Measurements from ENCODE around the gene TMEM121.

Gene TMEM121

DNA sequence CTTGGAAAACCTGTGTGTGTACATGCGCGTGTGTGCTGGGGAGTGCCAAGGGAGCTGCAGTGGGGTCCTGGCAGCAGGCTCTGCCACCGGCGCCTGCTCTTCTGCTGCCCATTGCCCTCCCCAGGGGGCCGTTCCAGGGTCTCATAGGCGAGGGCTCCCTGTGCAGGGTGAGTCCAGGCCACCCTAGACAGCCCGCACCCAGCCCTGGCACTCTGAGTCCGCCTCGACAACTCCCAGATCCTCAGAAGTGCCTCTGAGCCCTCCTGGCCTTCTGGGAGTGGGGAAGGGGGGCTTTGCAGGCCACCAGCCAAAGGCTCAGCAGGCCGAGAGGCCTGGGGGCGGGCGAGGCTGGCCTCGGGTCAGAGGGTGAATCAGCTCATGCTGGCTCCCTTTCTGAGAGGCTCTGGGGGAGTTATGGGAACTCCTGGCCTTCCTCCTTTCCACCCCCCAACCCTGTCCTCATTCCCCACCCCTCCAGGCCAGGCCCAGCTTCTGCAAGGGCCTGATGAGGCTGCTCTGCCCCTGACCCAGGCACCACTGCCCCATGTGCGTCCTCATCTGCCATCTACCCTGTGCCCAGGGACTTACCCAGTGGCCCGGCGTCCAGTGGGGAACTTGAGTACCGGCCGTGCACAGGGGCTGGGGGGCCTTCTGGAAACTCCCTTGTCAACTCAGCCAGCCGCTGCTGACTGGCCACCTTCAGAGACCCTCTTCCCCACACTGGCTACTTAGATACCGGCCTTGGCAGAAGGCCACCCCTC is 37.4 kb upstream of the TMEM121 start:
- peak overlapping the region; percentile 14 to 61 for H3K4me3 ChIP-seq (ENCODE audit: low read depth in 1 of 2, low read length in 2 of 2)
- no peaks in the 10 kb centered on the region for H3K36me3 ChIP-seq (ENCODE audit: insufficient read depth, low read length)
- no peak overlapping the region for H3K9ac ChIP-seq (ENCODE audit: low read length)
- no peaks in the 10 kb centered on the region for H3K9me3 ChIP-seq (ENCODE audit: low read length)
- H3K27me3 ChIP-seq (ENCODE audit: control insufficient read depth in 1 of 2, insufficient read depth in 2 of 2, low read length in 2 of 2) = peaks cover 0 to 25% of the 10 kb centered on the region in 2 donors
- H3K4me1 ChIP-seq (ENCODE audit: insufficient read depth, low read length) = peaks cover 27% of the 10 kb centered on the region
- H3K27ac ChIP-seq (ENCODE audit: low read depth, low read length) = peak overlapping the region; percentile 82

DNA sequence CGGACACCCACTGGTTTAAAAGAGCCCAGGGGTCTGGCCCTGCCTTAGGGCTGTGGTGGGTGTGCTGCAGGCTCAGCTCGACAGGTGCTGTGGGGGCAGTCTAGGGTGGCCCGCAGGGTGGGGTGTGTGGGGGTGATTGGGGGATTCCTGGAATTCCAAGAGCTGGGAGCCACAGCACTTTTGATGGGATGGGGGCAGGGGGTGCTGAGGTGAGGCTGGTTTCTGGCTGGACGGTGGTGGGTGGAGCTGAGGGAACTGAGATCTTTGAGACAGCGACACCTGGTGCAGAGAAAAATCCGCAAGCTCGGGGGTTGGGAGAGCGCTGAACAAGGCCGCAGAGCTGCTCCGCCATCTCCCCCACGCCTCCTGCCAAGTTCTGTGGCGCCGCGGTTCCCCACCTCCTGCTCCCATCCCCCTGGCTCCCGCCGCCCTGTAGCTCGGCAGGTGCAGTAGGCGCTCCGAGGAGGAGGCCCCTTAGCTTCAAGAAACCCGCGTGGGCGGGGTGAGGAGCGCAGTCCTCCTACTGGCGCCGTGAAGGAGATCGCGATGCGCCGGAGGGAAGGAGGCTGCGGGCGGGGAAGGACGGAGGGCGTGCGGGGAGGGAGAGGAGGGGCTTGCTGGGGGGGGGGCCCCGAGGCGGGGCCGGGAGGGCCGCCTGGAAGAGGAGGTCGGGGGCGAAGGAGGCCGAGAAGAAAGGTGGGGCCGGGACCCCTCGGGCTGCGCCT is 36.7 kb upstream of the TMEM121 start:
- H3K4me1 ChIP-seq (ENCODE audit: insufficient read depth, low read length) = peaks cover 20% of the 10 kb centered on the region

DNA sequence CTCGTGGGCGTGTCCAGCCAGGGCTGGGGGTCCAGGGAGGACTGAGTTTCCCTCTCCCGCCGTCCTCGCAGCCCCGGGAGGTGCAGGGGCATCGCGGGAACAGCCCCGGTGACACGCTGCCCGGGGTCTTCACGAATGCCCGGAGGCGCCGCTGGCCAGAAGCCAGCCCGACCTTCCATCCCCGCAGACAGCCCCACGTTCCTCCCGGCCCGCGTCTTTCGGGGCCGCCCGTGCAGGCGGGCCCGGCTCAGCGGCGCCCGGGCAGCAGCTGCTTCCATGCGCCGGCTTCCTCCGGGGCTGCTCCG is 36.2 kb upstream of the TMEM121 start:
- peaks cover 19% of the 10 kb centered on the region for H3K4me1 ChIP-seq (ENCODE audit: insufficient read depth, low read length)
- no peaks in the 10 kb centered on the region for H3K36me3 ChIP-seq (ENCODE audit: insufficient read depth, low read length)
- H3K27me3 ChIP-seq (ENCODE audit: control insufficient read depth in 1 of 2, insufficient read depth in 2 of 2, low read length in 2 of 2) = peaks cover 0 to 25% of the 10 kb centered on the region in 2 donors
- H3K9ac ChIP-seq (ENCODE audit: low read length) = no peak overlapping the region
- H3K27ac ChIP-seq (ENCODE audit: low read depth, low read length) = peak overlapping the region; percentile 82
- no peaks in the 10 kb centered on the region for H3K9me3 ChIP-seq (ENCODE audit: low read length)
- peak overlapping the region; percentile 49 to 61 for H3K4me3 ChIP-seq (ENCODE audit: low read depth in 1 of 2, low read length in 2 of 2)

More for the DNA sequence above, 36.7 kb upstream of the TMEM121 start:
- Histone ChIP-seq H3K4me3 (ENCODE audit: low read depth in 1 of 2, low read length in 2 of 2) (peak overlapping the region; percentile 49 to 61), H3K9me3 (ENCODE audit: low read length) (no peaks in the 10 kb centered on the region), H3K36me3 (ENCODE audit: insufficient read depth, low read length) (no peaks in the 10 kb centered on the region), H3K9ac (ENCODE audit: low read length) (no peak overlapping the region), H3K27ac (ENCODE audit: low read depth, low read length) (peak overlapping the region; percentile 82), H3K27me3 (ENCODE audit: control insufficient read depth in 1 of 2, insufficient read depth in 2 of 2, low read length in 2 of 2) (peaks cover 0 to 25% of the 10 kb centered on the region in 2 donors)

DNA sequence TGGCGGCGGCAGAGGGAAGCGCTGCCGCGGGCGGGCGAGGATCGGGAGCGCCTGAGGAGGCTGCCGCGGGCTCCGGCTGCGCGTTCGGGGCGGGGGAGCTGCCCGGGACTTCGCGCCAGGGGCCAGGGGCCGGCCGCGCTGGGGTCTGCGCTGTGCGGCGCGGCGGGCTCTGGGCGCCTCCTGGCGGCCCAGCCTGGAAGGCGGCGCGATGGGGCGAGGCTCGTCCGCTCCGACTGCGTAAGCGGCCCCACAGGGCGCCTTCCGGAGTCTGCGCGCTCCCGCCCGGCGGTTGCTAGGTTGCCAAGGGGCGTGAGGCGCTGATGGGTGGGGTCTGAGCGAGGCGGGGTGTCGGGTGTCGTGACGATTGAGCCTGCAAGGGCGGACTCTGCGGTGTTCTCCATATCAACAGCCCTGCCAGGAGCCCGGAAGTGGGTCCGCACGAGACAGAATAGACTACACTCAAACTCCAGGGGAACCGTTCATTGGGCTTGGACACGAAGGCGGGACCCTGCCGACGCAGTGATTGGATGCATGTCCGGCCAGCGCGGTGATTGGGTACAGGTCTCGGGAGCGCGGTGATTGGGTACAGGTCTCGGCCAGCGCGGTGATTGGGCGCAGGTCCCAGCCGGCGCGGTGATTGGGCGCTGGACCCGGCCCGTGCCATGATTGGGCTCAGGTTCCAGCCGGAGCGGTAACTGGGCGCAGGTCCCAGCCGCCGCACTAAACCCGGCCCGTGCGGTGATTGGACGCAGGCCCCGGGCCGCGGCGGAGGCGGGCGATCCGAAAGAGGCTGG is 35.6 kb upstream of the TMEM121 start, which contains the start of gene TEDC1:
Gene TEDC1, plus strand, starts transcription at position 675 of the 794 bp plus-strand sequence. CDS start 130 bp downstream, outside the sequence.
- peaks cover 16% of the 10 kb centered on the region for H3K4me1 ChIP-seq (ENCODE audit: insufficient read depth, low read length)

DNA sequence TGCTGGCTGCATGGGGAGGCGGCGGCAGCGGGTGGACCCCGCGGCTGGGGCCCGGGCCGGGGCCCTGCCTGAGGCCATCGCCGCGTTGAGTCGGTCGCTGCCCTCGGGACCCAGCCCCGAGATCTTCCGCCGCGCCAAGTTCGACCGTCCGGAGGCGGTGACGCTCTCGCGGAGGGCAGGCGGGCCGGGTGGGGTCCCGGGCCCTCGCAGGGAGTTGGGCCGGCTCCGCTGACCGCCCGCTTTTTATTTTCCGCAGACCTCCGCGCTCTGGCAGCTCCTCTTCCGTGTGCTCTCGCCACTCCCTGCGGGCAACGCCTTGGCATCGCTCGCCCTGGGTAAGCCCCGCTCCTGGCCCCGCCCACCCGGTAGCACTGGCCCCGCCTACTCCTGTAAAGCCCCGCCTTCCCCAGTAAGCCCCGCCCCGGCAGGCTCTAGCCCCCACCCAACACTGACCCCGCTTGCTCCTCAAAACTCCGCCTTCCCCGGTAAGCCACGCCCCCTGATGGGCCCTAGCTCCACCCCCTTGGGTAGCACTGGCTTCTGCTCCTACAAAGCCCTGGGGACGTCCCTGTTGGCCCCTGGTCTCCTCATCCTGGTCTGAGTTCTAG is 34.9 kb upstream of the TMEM121 start:
- Histone ChIP-seq H3K27ac (ENCODE audit: low read depth, low read length) (peak overlapping the region; percentile 6), H3K27me3 (ENCODE audit: control insufficient read depth in 1 of 2, insufficient read depth in 2 of 2, low read length in 2 of 2) (peaks cover 0 to 16% of the 10 kb centered on the region in 2 donors), H3K4me3 (ENCODE audit: low read depth in 1 of 2, low read length in 2 of 2) (peak overlapping the region; percentile 27 to 47), H3K4me1 (ENCODE audit: insufficient read depth, low read length) (peaks cover 15% of the 10 kb centered on the region), H3K36me3 (ENCODE audit: insufficient read depth, low read length) (no peaks in the 10 kb centered on the region), H3K9ac (ENCODE audit: low read length) (no peak overlapping the region), H3K9me3 (ENCODE audit: low read length) (no peaks in the 10 kb centered on the region)

More for the DNA sequence above, 35.6 kb upstream of the TMEM121 start, which contains the start of gene TEDC1:
- Histone ChIP-seq H3K27ac (ENCODE audit: low read depth, low read length) (peak within 1 kb of the TSS; percentile 82), H3K9me3 (ENCODE audit: low read length) (no peaks in the 10 kb centered on the region), H3K36me3 (ENCODE audit: insufficient read depth, low read length) (no peaks in the 10 kb centered on the region), H3K9ac (ENCODE audit: low read length) (no peak within 1 kb of the TSS), H3K4me3 (ENCODE audit: low read depth in 1 of 2, low read length in 2 of 2) (peak within 1 kb of the TSS; percentile 49 to 61), H3K27me3 (ENCODE audit: control insufficient read depth in 1 of 2, insufficient read depth in 2 of 2, low read length in 2 of 2) (peaks cover 0 to 23% of the 10 kb centered on the region in 2 donors)

DNA sequence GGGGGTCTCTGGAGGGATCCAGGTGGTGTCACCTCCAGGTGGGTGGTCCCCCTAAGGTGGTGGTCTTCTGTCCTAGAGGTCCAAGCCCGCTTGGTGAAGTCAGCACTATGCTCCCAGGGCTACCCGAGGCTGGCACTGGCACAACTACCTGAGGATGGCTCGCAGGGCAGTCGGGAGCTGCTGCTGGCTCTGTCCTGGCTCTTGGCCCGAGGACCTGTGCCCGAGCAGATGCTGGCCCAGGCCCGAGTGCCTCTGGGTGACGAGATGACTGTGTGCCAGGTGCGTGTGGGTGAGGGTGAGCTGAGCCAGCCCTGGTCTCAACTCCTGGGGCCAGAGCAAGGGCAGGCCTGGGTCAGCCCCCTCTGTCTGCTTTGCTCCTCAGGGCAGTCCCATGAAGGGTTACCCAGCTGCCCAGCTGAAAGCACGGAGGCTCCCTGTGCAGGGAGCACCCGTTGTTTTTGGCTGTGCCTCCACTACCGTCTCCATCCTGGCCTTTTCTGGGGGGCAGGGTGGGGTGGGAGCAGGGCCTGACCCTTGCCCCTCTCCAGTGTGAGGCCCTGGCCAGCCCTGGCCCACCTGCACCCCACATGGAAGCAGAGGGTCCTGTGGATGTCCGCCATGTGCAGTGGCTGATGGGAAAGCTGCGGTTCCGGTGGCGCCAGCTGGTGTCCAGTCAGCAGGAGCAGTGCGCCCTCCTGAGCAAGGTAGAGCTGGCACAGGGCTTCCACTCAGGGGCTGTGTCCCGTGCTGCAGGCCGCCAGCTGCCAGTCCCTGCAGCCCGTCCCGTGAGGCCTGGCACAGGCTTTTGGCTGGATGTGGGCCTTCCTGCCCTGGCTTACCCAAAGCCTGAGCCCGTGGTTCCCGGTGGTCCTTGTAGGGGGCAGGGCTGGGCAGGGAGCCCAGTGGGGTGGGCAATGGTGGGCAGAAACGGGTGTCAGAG is 34.1 kb upstream of the TMEM121 start:
- Histone ChIP-seq H3K36me3 (ENCODE audit: insufficient read depth, low read length) (no peaks in the 10 kb centered on the region), H3K4me3 (ENCODE audit: low read depth in 1 of 2, low read length in 2 of 2) (peak overlapping the region in 1 of 2 donors; percentile 27), H3K27ac (ENCODE audit: low read depth, low read length) (no peak overlapping the region), H3K27me3 (ENCODE audit: control insufficient read depth in 1 of 2, insufficient read depth in 2 of 2, low read length in 2 of 2) (peaks cover 0 to 8% of the 10 kb centered on the region in 2 donors), H3K9me3 (ENCODE audit: low read length) (no peaks in the 10 kb centered on the region), H3K4me1 (ENCODE audit: insufficient read depth, low read length) (peaks cover 15% of the 10 kb centered on the region), H3K9ac (ENCODE audit: low read length) (no peak overlapping the region)

DNA sequence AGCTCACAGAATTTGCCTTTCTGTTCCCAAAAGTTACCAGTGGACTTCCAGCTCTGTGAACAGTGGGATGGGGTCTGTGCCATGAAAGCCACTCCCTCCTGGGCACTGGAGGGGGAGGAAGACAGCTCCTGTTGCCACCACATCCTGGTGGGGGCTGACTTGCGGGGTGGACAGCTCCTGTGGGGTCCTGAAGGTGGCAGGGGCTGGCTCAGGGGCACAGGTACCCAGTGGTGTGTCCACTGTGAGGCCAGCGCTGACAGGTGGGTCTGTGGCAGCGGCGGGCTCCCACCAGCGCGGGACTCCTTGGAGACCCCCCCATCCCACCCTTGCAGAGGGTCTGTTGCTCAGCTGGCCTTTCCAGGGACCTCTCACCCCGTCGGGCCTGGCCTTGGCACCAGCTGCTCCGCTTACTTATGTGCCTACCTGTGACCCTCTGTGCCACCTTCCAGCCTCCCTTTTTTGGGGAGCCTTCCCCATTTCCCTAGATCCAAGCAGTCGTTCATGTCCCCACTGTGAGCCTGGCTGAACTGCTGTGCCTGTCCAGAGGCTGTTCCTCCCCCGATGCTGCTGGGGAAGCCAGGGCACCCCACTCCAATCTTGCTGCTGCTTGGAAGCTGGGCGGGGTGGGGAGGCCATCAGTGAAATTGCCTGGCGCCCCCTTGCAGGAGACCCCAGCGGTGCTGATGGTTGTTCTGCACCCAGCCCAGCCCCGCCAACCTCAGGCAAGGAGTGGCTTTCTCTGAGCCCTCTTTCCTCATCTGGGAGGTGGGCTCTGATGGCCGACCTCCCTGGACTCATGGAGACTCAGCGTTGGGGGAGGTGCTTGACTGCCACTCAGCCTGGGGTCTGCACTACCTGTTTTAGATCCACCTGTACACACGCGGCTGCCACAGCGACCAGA is 33.2 kb upstream of the TMEM121 start:
- no peak overlapping the region for H3K4me3 ChIP-seq (ENCODE audit: low read depth in 1 of 2, low read length in 2 of 2)
- H3K27me3 ChIP-seq (ENCODE audit: control insufficient read depth in 1 of 2, insufficient read depth in 2 of 2, low read length in 2 of 2) = no peaks in the 10 kb centered on the region
- H3K36me3 ChIP-seq (ENCODE audit: insufficient read depth, low read length) = no peaks in the 10 kb centered on the region
- no peak overlapping the region for H3K9ac ChIP-seq (ENCODE audit: low read length)
- H3K9me3 ChIP-seq (ENCODE audit: low read length) = no peaks in the 10 kb centered on the region
- no peak overlapping the region for H3K27ac ChIP-seq (ENCODE audit: low read depth, low read length)
- peaks cover 15% of the 10 kb centered on the region for H3K4me1 ChIP-seq (ENCODE audit: insufficient read depth, low read length)

DNA sequence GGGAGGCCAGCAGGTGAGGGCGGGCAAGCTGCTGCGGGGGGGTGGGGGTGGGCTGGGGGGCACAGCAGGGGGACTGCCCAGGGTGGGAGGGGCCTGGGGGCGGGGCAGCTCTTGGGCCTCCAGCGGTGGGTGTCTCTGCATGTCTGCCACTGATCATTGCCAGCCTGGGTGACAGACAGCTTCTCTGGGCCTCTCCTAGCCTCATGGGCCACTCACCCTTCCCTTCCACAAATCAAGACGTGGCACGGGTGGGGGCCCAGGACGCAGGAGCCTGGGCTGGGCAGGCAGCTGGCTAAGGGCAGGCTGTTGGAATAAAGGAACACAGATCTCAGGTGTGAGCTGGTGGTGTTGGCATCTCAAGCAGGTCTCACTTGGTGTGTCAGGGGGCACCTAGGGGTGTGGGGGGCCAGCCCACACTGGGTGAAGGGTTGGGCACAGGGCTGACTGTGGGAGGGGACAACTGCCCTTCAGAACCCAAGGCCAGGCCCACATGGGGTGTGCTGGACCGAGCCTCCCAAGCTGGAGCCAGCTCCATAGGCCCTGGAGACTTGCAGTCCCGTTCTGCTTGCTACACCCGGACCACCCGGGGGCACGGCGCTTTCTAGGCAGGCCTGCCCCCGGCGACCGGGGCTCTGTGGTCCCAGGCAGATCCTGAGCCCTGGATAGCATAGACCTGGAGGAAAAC is 32.3 kb upstream of the TMEM121 start:
- H3K4me3 ChIP-seq (ENCODE audit: low read depth in 1 of 2, low read length in 2 of 2) = no peak overlapping the region
- H3K4me1 ChIP-seq (ENCODE audit: insufficient read depth, low read length) = peaks cover 12% of the 10 kb centered on the region
- H3K36me3 ChIP-seq (ENCODE audit: insufficient read depth, low read length) = no peaks in the 10 kb centered on the region
- no peak overlapping the region for H3K9ac ChIP-seq (ENCODE audit: low read length)
- H3K27ac ChIP-seq (ENCODE audit: low read depth, low read length) = no peak overlapping the region
- no peaks in the 10 kb centered on the region for H3K9me3 ChIP-seq (ENCODE audit: low read length)
- no peaks in the 10 kb centered on the region for H3K27me3 ChIP-seq (ENCODE audit: control insufficient read depth in 1 of 2, insufficient read depth in 2 of 2, low read length in 2 of 2)

DNA sequence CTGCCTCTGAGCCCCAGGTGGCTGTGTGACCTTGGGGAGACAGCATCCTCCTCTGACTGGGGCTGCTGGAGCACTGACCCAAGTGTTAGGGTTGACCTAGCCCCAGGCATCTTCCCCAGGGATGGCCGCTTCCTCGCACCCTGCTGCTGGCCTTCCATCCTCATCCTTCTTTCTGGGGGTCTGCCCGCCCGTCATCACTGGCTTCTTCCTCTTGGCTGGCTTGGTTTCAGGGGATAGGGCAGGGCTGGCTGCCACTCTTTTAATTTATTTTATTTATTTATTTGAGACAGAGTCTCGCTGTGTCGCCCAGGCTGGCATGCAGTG is 31.8 kb upstream of the TMEM121 start:
- H3K9ac ChIP-seq (ENCODE audit: low read length) = no peak overlapping the region
- peaks cover 7% of the 10 kb centered on the region for H3K4me1 ChIP-seq (ENCODE audit: insufficient read depth, low read length)
- no peak overlapping the region for H3K27ac ChIP-seq (ENCODE audit: low read depth, low read length)
- H3K9me3 ChIP-seq (ENCODE audit: low read length) = no peaks in the 10 kb centered on the region
- no peak overlapping the region for H3K4me3 ChIP-seq (ENCODE audit: low read depth in 1 of 2, low read length in 2 of 2)
- H3K27me3 ChIP-seq (ENCODE audit: control insufficient read depth in 1 of 2, insufficient read depth in 2 of 2, low read length in 2 of 2) = no peaks in the 10 kb centered on the region
- no peaks in the 10 kb centered on the region for H3K36me3 ChIP-seq (ENCODE audit: insufficient read depth, low read length)

All from muscle layer of colon (tissue), 2 donors.